HepG2 (cell line): Measurements from ENCODE around the gene SLC43A1. TPM values are rescaled to one million over a fixed set of nuclear protein-coding genes. Genes with fewer than 3 reads are reported as not detected.

ENCODE experiments used
- ARHGAP35 ChIP-seq: sonication (generic); formaldehyde crosslinking; IDR thresholded peaks from 2 replicates; pipeline ENCODE4 v1.9.0; 2022; ENCODE audit warnings: mild to moderate bottlenecking, inconsistent platforms, moderate library complexity, missing genetic modification reagents, borderline replicate concordance
- ELF1 ChIP-seq: sonication (generic); formaldehyde crosslinking; IDR thresholded peaks from 2 replicates; pipeline ENCODE4 v1.4.0; 2020; ENCODE audit warnings: missing genetic modification reagents
- GATA4 ChIP-seq: sonication (generic); IDR thresholded peaks from 2 replicates; pipeline ENCODE4 v1.6.1; 2016; ENCODE audit warnings: antibody characterized with exemption, low read depth, borderline replicate concordance
- GLMP ChIP-seq: sonication (generic); formaldehyde crosslinking; IDR thresholded peaks from 2 replicates; pipeline ENCODE4 v1.9.0; 2021; ENCODE audit warnings: missing genetic modification reagents, mild to moderate bottlenecking, borderline replicate concordance
- HMGA1 ChIP-seq: sonication (generic); formaldehyde crosslinking; conservative IDR thresholded peaks from 2 replicates; pipeline ENCODE4 v1.4.0; 2020; ENCODE audit warnings: missing genetic modification reagents
- MED1 ChIP-seq: sonication (generic); formaldehyde crosslinking; IDR thresholded peaks from 2 replicates; pipeline ENCODE4 v1.4.0; 2020; ENCODE audit warnings: missing genetic modification reagents
- NR2F6 ChIP-seq, 2 experiments: IDR thresholded peaks; 2 replicates each; pipeline ENCODE4 v1.6.1; 2016; ENCODE audit warnings: antibody characterized with exemption in 1 of 2, mild to moderate bottlenecking in 1 of 2
- RNF2 ChIP-seq: fragments of 450-650 bp; conservative IDR thresholded peaks from 2 replicates; pipeline ENCODE4 v1.6.1; 2016; ENCODE audit warnings: low read depth
- SAFB2 ChIP-seq: sonication (generic); formaldehyde crosslinking; IDR thresholded peaks from 2 replicates; pipeline ENCODE4 v1.5.1; 2020; ENCODE audit warnings: missing genetic modification reagents, low read depth, mild to moderate bottlenecking, borderline replicate concordance
- SAP130 ChIP-seq: IDR thresholded peaks from 2 replicates; pipeline ENCODE4 v1.6.1; 2016; ENCODE audit warnings: low read depth
- SUZ12 ChIP-seq: fragments of 150-350 bp; IDR thresholded peaks from 2 replicates; pipeline ENCODE4 v1.6.1; 2014; ENCODE audit warnings: low read depth, low read length
- TCF7 ChIP-seq: sonication (generic); IDR thresholded peaks from 2 replicates; pipeline ENCODE4 v1.6.1; 2016; ENCODE audit warnings: antibody characterized with exemption, low read depth
- TFAP4 ChIP-seq: sonication (generic); IDR thresholded peaks from 2 replicates; pipeline ENCODE4 v1.6.1; 2016; ENCODE audit warnings: low read depth, borderline replicate concordance
- ZNF205 ChIP-seq: IDR thresholded peaks from 2 replicates; pipeline ENCODE4 v1.6.1; 2018; ENCODE audit warnings: missing biosample characterization, missing genetic modification reagents
- ZNF33A ChIP-seq: sonication (generic); formaldehyde crosslinking; IDR thresholded peaks from 2 replicates; pipeline ENCODE4 v1.5.1; 2020; ENCODE audit warnings: missing genetic modification reagents, mild to moderate bottlenecking, moderate library complexity, borderline replicate concordance
- ZNF503 ChIP-seq: sonication (generic); formaldehyde crosslinking; IDR thresholded peaks from 2 replicates; pipeline ENCODE4 v1.4.0; 2020; ENCODE audit warnings: missing genetic modification reagents
- ZNF546 ChIP-seq: sonication (generic); formaldehyde crosslinking; conservative IDR thresholded peaks from 2 replicates; pipeline ENCODE4 v1.8.1; 2023; ENCODE audit warnings: mild to moderate bottlenecking, missing genetic modification reagents
- ZNF556 ChIP-seq: sonication (generic); formaldehyde crosslinking; IDR thresholded peaks from 2 replicates; pipeline ENCODE4 v1.4.0; 2020; ENCODE audit warnings: mild to moderate bottlenecking, missing genetic modification reagents, borderline replicate concordance
- ZNF598 ChIP-seq: sonication (generic); formaldehyde crosslinking; IDR thresholded peaks from 2 replicates; pipeline ENCODE4 v1.5.1; 2020; ENCODE audit warnings: mild to moderate bottlenecking, missing genetic modification reagents, borderline replicate concordance
- ZNF607 ChIP-seq: sonication (generic); formaldehyde crosslinking; IDR thresholded peaks from 2 replicates; pipeline ENCODE4 v1.5.1; 2020; ENCODE audit warnings: missing genetic modification reagents, mild to moderate bottlenecking, borderline replicate concordance
- ZNF609 ChIP-seq: sonication (generic); formaldehyde crosslinking; IDR thresholded peaks from 2 replicates; pipeline ENCODE4 v1.4.0; 2020; ENCODE audit warnings: mild to moderate bottlenecking, missing genetic modification reagents, borderline replicate concordance
- ZSCAN9 ChIP-seq: IDR thresholded peaks from 2 replicates; pipeline ENCODE4 v1.6.1; 2016; ENCODE audit warnings: borderline replicate concordance
- polyA plus RNA-seq, 8 experiments: library from polyadenylated mRNA; depleted of rRNA in 3 of 8; stranded (reverse) in 7 of 8; unstranded in 1 of 8; fragments of >200 nt; fragmentation: Illumina TruSeq in 4 of 8; extraction: Trizol in 4 of 8; gene quantifications; 2 replicates each; pipeline versions ENCODE4 v1.2.1 to v1.2.3, GENCODE V29; 2011 to 2016; ENCODE audit warnings: low read depth in 4 of 8, missing spikeins in 1 of 8, mixed read lengths in 1 of 8; ENCODE audit not compliant: insufficient read depth in 1 of 8
- total RNA-seq, 5 experiments: library from RNA; depleted of rRNA; stranded (reverse); fragments of >200 nt; fragmentation: Illumina TruSeq; extraction: Trizol; gene quantifications; 2 replicates each; pipeline ENCODE4 v1.2.3, GENCODE V29; 2016; ENCODE audit warnings: low read depth in 1 of 5

Gene SLC43A1
- total and polyA plus RNA-seq, 2 of the 13 experiments (the other 11 are each of a cell fraction or from before 2014, with no cell fraction given) = 72.3 to 87.6 TPM

GRCh38 chr11:57440744-57441414 is 74.6 kb downstream of the SLC43A1 start (continued):
- no peak for TF ChIP-seq ZNF503 (CRISPR knock-in tag)
- TF ChIP-seq GLMP (CRISPR knock-in tag) = no peak
- TF ChIP-seq HMGA1 (CRISPR knock-in tag) = no peak
- TF ChIP-seq ZNF607 (CRISPR knock-in tag) = no peak
- TF ChIP-seq SAP130 (CRISPR knock-in tag) = peak; percentile 67
- TF ChIP-seq ZNF33A = no peak
- TF ChIP-seq GATA4 = peak; percentile 17; the same call in 1 of the 2 replicates
- 0 out of 2 replicates have a peak, but pooled peaks have one; percentile 18 for TF ChIP-seq SAFB2 (CRISPR knock-in tag)
- no peak for TF ChIP-seq RNF2
- TF ChIP-seq TFAP4 = peak; percentile 58; the same call in 1 of the 2 replicates
- no peak for TF ChIP-seq ZNF546 (CRISPR knock-in tag)
- TF ChIP-seq ZNF205 (CRISPR knock-in tag) = peak; percentile 83
- no peak for TF ChIP-seq ZNF598 (CRISPR knock-in tag)
- TF ChIP-seq TCF7 = peak; percentile 15; the same call in 1 of the 2 replicates
- TF ChIP-seq ELF1 (CRISPR knock-in tag) = 0 out of 2 replicates have a peak, but pooled peaks have one; percentile 10
- TF ChIP-seq ZNF609 (CRISPR knock-in tag) = peak; percentile 70; the same call in 1 of the 2 replicates
- TF ChIP-seq SUZ12 = no peak
- TF ChIP-seq ZSCAN9 (CRISPR knock-in tag) = peak; percentile 63; the same call in 1 of the 2 replicates
- peak; percentile 33; the same call in 1 of the 2 replicates for TF ChIP-seq ZNF556
- TF ChIP-seq MED1 = peak; percentile 89
- TF ChIP-seq NR2F6 (IDR thresholded peaks at IDR 0.05) = peak; percentile 81
- peak; percentile 73 for TF ChIP-seq NR2F6 (CRISPR knock-in tag; IDR thresholded peaks at IDR 0.05)
- no peak for TF ChIP-seq ARHGAP35 (CRISPR knock-in tag)
